Activated T-cell treated with anti-CD3 and anti-CD28 coated beads for 4 hours (primary cell): ENCODE data around the gene SMIM17.
A peak's percentile ranks its signal among the peaks of the same experiment; 100 is the strongest.

Source experiments
- DNase-seq: peaks from one replicate; pipeline ENCODE4 v3.0.0-alpha.2; 2020

Gene SMIM17

DNA sequence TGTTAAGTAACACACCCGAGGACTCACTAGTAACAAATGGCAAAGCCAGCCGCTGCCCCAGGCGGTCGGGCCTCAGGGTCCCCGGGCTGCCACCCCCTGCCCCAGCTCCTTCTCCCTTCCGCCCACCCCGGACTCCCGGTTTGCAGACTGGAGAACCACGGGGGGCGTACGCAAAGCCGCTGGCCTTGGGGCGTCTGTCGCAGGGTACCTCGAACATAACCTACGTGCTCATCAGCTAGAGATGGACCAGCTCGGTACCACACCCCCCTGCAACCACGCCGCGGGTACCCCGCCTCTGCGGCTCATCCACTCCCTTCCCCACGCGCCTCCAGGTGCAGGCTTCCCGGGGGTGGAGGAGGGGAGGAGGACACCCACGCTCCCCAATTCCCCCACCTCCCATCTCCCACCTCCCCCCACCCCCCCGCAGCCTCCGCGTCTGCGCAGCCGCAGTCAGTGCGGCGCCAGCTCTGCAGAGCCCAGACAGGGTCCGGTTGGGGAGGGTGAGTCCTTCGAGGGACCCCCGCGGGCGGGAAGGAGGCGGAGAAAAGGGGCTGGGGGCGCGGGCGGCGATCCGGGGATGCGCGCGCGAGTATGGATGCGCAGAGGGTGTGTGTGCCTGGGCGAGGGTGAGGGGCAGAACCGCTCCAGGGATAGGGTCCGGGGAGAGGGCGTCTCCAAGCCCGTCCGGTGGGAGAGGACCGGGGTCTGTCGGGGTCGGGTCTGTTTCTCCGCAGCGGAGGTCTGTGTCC lies at the start of gene SMIM17:
TSS of gene SMIM17 (plus strand) at position 449 of the 749 bp plus-strand sequence. CDS start 2,509 bp downstream, outside the sequence.
- DNase-seq, result no peak

DNA sequence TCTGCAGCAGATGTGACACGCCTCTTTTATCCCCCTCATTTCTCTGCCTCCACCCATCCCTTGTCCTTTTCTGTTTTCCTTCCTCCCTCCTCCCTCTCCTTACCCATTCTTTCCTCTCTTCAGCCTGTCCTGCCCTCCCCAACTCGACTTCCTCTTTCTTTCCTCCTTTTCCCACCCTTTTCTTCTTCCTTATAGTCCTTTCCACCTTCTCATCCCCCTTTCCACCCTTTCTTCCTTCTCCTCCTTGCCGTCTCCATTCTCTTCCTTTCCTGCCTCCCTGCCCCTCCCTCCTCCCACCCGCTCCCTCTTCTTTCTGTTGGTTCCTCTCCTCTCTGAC lies 48.5 kb upstream of the SMIM17 start:
- no peak for DNase-seq

DNA sequence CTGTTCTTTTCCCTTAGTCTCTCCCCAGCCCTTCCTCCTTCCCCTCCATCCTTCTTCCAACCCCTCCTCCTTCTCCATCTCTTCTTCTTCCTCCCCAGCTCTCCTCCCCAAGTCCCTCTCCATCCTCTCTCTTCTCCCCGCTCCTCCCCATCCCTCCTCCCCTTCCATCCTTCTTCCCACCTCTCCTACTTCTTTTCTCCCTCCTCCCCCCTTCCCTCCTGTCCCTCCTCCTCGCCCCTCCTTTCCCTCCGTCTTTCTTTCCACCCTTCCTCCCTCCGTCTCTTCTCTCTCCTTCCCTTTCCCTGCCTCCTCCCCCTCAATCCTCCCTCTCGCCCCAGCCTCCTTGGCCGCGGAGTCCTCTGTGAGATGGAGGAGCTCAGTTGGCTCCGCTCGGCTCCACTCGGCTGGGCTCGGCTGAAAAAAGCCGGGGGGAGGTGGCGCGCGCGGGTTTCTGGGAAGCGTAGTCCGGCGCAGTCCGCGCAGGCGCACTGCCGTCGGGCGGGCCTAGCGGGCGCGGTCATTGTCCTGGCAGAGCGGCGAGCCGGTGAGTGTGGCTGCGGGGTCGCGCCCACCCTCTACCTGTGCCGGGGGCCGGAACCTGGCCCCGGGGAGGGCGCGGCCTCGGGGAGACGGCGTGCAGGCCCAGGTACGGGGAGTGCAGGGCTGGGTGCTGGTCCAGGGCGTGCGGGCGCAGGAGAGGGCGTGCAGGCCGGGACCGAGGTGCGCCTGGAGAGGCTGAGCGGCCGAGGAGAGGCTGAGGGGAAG lies 48.0 kb upstream of the SMIM17 start, which contains the start of gene ZNF71:
TSS of gene ZNF71 (plus strand) at position 520 of the 765 bp plus-strand sequence. CDS start 6,257 bp downstream, outside the sequence.
- DNase-seq, result peak; percentile 79

- DNase-seq, result no peak
Observed at GRCh38 chr19:56595548-56595899, 47.4 kb upstream of the SMIM17 start.

DNA sequence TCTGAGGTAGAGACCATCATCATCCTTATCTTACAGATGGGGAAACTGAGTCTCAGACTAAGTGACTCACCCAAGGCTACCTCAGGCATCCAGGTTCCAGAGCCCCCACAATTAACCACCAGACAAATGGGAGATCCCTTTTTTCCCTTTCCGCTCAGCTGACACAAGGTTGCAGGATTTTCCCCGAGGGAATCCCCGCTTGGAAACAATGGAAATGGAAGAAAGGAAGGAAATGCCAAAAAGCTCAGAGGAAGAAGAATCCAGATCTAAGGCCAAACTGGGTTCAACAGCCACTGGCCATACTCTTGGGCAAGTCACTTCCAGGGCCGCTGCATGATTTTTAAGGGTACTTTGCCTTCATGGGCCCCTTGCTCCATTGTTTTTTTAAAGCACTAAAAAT lies 46.3 kb upstream of the SMIM17 start:
- DNase-seq, result no peak

- DNase-seq, result no peak
Observed at GRCh38 chr19:56597696-56598095, 45.3 kb upstream of the SMIM17 start.

- DNase-seq, result no peak
Observed at GRCh38 chr19:56601375-56601774, 41.6 kb upstream of the SMIM17 start.

GRCh38 chr19:56603829-56604228 lies 39.1 kb upstream of the SMIM17 start:
- no peak for DNase-seq

DNA sequence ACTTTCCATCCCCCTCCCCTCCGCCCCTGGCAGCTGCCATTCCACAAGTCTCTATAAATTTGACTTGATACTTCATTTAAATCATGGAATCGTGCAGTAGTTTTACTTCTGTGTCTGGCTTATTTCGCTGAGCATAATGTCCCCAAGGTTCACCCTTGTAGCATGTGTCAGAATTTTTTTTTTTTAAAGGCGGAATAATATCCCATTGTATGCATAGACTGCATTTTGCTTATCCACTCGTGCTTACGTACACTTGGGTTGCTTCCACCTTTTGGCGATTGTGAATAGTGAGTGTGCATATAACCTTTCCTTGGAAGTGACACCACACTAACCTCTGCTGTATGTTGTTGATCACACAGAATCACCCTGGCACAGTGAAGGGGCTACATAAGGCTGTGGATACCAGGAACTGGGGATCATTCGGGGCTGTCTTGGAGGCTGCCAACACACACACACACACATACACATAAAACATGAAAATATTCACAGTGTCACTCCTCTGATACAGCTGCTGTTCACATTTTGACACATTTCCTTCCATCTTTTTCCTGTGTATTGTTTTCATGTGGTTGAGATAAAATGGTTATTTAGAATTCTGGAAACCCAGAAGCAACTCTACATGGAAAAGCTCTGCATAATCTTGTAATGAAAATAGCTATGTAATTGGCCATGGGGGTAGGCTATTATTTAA lies 34.5 kb upstream of the SMIM17 start:
- DNase-seq, result no peak

GRCh38 chr19:56611288-56611687 lies 31.7 kb upstream of the SMIM17 start:
- no peak for DNase-seq

- no peak for DNase-seq
Observed at GRCh38 chr19:56612737-56613136, 30.2 kb upstream of the SMIM17 start.

DNA sequence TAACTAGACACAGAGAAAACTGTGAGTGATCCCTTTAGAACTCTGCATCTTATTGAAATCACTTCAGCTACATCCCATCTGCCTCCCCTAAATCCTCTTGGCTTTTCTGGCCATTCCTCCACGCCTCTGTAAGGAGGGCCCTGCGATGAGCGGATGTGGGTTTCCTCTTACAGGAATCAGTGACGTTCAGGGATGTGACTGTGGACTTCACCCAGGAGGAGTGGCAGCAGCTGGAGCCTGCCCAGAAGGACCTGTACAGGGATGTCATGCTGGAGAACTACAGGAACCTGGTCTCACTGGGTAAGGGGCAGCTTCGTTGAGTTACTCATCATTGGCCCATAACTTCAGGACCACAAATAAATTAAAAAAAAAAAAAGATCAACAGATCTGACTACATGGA lies 29.3 kb upstream of the SMIM17 start:
- DNase-seq, result no peak

DNA sequence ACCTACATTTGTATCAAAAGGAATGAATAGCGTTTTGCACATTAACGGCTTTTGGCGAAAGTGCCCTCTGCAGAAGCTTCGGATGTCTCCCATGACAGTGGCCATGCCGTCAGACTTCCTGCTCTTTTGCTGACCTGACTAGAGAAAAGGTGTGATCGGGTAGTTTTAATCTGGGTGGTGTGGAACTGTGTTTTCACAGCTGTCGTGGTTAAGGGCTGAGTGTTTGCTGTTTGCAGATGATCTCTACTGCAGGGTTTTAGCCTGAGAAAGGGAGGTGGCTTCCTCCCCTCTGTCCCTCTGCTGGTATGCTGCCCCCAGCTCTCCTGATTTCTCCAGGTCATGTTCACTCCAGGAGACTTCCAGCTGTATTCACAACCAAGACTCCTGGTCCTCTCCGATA lies 25.4 kb upstream of the SMIM17 start:
- DNase-seq, result no peak

- no peak for DNase-seq
Observed at GRCh38 chr19:56619121-56619520, 23.8 kb upstream of the SMIM17 start.

- DNase-seq, result no peak
Observed at GRCh38 chr19:56622374-56622773, 20.6 kb upstream of the SMIM17 start.

DNA sequence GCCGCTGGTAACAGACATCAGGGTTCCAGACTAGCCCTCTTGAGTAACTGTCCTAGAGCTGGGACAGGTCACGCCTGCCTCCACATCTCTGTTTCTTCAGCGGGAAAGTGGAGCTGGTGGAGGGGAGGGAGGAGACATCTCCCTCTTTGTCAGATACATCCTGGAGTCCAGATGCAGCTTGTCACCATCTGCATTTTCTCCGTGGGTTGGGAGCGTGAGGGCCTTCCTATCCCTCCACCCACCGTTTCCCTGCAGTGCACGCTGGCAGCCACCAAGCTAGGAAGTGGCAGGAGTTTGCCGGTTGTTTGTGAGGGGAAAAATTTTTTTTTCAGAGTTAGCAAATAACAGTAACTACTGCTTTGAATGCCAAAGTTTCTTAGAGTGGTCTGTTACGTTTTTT lies 20.0 kb upstream of the SMIM17 start:
- DNase-seq, result no peak

DNA sequence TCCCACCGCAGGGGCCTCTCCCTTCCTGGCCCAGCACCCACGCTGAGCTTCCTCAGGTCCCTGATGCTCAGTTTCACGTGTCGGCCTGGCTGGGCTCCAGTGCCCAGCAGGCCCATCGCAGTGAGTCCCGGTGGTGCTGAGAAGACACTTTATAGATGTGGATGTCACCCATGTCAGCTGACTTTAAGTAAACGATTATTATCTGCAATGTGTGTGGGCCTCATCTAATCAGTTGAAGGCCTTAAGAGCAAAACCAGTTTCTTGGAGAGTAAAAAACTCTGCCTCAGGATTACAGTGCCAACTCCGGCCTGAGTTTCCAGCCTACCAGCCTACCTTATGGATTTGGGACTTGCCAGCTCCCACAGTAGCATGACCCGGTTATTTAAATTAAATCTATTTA lies 17.3 kb upstream of the SMIM17 start:
- DNase-seq, result no peak

DNA sequence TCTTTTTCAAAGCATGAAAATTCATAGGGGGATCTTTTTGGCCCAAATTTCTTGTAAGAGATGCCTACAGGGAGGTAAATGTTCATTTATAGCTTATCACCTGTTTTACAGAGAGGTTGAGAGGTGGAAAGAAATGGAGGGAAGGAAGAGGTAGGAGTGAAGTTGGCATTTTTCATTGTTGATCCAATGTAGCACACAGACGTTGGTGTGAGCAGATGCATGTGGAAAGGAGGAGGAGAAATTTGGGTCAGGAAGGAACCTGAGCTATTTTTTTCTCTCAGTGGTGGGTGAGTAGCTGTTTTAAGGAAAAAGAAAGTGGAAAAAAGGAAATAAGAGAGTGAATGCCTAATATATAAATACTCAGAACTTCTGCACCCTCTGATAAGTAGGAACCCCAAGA lies 9.9 kb upstream of the SMIM17 start:
- DNase-seq, result no peak

GRCh38 chr19:56637976-56638555 lies 4.9 kb upstream of the SMIM17 start:
- DNase-seq, result no peak

DNA sequence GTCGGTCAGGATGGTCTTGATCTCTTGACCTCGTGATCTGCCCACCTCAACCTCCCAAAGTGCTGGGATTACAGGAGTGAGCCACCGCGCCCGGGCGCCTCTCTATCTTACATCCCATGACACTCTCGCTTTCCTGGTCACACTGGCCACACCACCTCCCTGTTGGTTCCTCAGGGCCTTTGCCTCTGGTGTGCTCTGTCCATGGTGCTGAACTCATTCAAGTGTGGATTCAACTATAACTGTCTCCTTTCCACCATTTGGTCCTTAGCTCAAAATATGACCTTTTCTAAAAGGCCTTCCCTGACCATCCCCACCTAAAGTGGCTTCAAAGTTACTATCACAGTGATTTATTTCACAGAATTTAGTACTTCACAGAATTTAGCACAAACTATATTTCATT lies 3.7 kb upstream of the SMIM17 start:
- no peak for DNase-seq

DNA sequence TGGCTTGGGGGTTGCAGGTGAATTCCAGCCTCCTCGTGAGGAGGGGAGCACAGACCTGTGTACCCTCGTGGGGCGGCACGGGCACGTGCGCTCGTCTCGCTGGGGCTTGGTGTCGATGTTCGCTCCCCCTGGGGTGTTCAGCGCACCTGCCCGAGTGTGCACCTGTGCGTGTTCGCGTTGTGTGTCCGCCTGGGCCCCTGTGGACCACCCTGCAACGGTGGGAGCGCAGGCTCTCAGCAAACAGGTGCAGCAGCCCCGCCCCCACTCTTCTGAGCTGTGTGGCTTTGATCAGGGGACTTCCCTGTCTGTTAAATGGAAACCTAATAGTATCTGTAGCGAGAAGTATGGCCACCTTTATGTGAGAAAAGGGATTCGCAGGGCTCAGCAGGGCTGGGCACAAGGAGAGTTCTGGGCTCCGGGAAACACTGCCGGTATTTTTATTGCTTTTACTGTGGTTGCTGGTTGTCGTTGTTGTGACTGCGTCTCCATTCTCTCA lies 549 bp downstream of the SMIM17 start:
- DNase-seq, result no peak

DNA sequence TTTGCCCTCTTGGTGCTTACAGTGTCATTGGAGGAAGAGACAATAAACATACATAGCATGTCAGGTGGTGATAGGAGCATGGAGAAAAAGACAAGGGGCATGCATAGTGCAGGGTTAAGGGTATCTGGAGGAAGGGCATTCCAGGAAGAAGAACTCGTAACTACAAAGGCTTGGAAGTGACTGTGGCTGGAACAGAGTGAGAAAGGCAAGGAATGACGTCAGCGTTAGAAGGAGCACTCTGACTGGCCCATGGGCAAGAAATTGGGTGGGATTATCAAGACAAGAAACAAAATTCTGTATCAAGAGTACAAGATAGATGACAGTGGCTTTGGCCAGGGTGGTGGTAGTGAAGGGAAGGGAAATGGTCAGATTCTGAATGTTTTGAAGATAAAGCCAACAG lies 11.2 kb downstream of the SMIM17 start:
- DNase-seq, result no peak

DNA sequence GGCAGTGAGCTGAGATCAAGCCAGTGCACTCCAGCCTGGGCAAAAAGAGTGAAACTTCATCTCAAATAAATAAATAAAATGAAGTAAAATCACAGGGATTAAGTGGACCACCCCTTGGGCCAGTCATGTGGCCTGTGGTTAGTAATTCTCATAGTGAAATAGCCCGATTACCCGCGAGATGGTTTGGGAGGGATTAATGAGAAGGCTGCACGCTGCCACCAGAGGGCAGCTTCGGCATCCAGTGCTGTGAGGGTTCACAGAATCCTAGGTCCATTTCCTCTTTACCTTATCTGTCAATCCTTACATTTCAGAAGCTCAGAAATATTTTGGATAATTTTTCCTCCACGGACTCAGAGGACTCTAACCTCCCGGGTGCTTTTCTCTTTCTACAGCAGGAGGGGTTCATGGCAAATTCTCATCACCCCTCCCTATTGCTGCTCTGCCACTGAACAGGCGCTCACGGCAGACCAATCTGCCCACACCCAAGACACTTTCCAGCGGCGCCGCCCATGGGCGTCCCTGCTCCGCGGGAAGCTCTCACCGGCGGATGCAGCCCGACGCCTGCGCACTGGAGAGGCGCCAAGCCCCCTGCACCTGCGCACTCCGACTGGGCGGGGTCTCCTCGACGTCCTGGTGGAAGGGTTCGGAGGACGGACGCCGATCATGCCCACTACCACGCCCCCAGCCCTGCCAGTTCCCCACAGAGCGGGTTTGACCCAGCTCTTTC lies 17.6 kb downstream of the SMIM17 start:
- DNase-seq, result no peak
